ENCODE measurements around the gene PPP2R5C. TPM values are rescaled to one million over a fixed set of nuclear protein-coding genes. Genes with fewer than 3 reads are reported as not detected.

The PPP2R5C gene
- total and polyA plus RNA-seq, 9 of the 15 experiments (the other 6 are each of a cell fraction or from before 2014, with no cell fraction given) = 284 to 617 (median 395) TPM

GRCh38 chr14:101957406-101958234, 196.1 kb downstream of the PPP2R5C start (continued):
- TF ChIP-seq ARID3A (IDR thresholded peaks at IDR 0.05; ENCODE audit: borderline replicate concordance, low read depth, low read length) (no peak), ZNF655 (CRISPR knock-in tag; IDR thresholded peaks at IDR 0.05) (no peak), ETV5 (CRISPR knock-in tag; IDR thresholded peaks at IDR 0.05; ENCODE audit: low read depth) (no peak), HNRNPL (IDR thresholded peaks at IDR 0.05; ENCODE audit: low read depth, low read length) (no peak), SMARCB1 (IDR thresholded peaks at IDR 0.05; ENCODE audit: insufficient read length, low read depth) (no peak), FOS (IDR thresholded peaks at IDR 0.05; ENCODE audit: extremely low read depth, insufficient read length) (no peak), NCOA6 (IDR thresholded peaks at IDR 0.05) (no peak), BCOR (IDR thresholded peaks at IDR 0.05) (peak; percentile 78), ZNF175 (CRISPR knock-in tag; IDR thresholded peaks at IDR 0.05; ENCODE audit: low read depth) (no peak), KDM4B (IDR thresholded peaks at IDR 0.05; ENCODE audit: borderline replicate concordance in 2 of 2, low read depth in 1 of 2) (no peak), TAL1 (IDR thresholded peaks at IDR 0.05) (peak; percentile 60), SP2 (IDR thresholded peaks at IDR 0.05; ENCODE audit: extremely low read depth, low read depth, low read length, poor library complexity, severe bottlenecking) (no peak), POLR2G (IDR thresholded peaks at IDR 0.05; ENCODE audit: low read depth, low read length) (no peak), NCOA1 (IDR thresholded peaks at IDR 0.05; ENCODE audit: low read depth) (no peak), ZNF444 (CRISPR knock-in tag; IDR thresholded peaks at IDR 0.05) (no peak), STAG1 (CRISPR knock-in tag; IDR thresholded peaks at IDR 0.05; ENCODE audit: borderline replicate concordance) (no peak), NR2C2 (CRISPR knock-in tag; IDR thresholded peaks at IDR 0.05) (no peak), NR2C2 (tag; IDR thresholded peaks at IDR 0.05) (no peak), TAF9B (IDR thresholded peaks at IDR 0.05; ENCODE audit: partially characterized antibody) (no peak), CXXC5 (CRISPR knock-in tag; IDR thresholded peaks at IDR 0.05) (peak; percentile 48), ZNF274 (IDR thresholded peaks at IDR 0.05; ENCODE audit: borderline replicate concordance, low read depth, low read length) (no peak), CHCHD3 (CRISPR knock-in tag; IDR thresholded peaks at IDR 0.05) (no peak)
